Uterus (tissue), 4 donors: Measurements from ENCODE around the gene ATP8B3. TPM values are rescaled to one million over a fixed set of nuclear protein-coding genes. Genes with fewer than 3 reads are reported as not detected.

Source experiments
- DNase-seq, 2 donors: peaks; one replicate each; pipeline ENCODE4 v3.0.0-alpha.2; 2019 to 2020
- H3K27ac ChIP-seq, 2 donors: fragments of 200-600 bp; sonication (generic); 1 replicate in 1 of 2; 2 replicates in 1 of 2; pipeline ENCODE4 v1.5.1; 2016 to 2018
- H3K27me3 ChIP-seq, 2 donors: fragments of 200-600 bp; sonication (generic); one replicate each; pipeline ENCODE4 v1.5.1; 2018 to 2019; ENCODE audit warnings: control low read depth in 1 of 2
- H3K36me3 ChIP-seq, 2 donors: fragments of 200-600 bp; sonication (generic); one replicate each; pipeline ENCODE4 v1.5.1; 2019; ENCODE audit warnings: control low read depth in 1 of 2
- H3K4me1 ChIP-seq, 2 donors: fragments of 200-600 bp; sonication (generic); one replicate each; pipeline ENCODE4 v1.5.1; 2018 to 2019; ENCODE audit warnings: control low read depth in 1 of 2
- H3K4me3 ChIP-seq, 2 donors: fragments of 200-600 bp; sonication (generic); 1 replicate in 1 of 2; 2 replicates in 1 of 2; pipeline ENCODE4 v1.5.1; 2018 to 2019; ENCODE audit warnings: mild to moderate bottlenecking in 1 of 2
- H3K9me3 ChIP-seq, 2 donors: fragments of 200-600 bp; sonication (generic); one replicate each; pipeline ENCODE4 v1.5.1; 2019; ENCODE audit warnings: control low read depth in 1 of 2
- POLR2A ChIP-seq, 2 donors: fragments of 450-650 bp; IDR thresholded peaks; one replicate each; pipeline ENCODE4 v1.6.1; 2016; ENCODE audit warnings: antibody characterized with exemption in 2 of 2, mild to moderate bottlenecking in 1 of 2, moderate library complexity in 1 of 2
- intact Hi-C: fragments of 100-400 bp; cut with DNase I; formaldehyde crosslinking; loops from one replicate; pipeline ENCODE4 v1.15.1; 2023; ENCODE audit warnings: low total_unique reads
- total RNA-seq, 4 donors: library from RNA; depleted of rRNA in 3 of 4; stranded (reverse); fragments of >200 nt in 3 of 4; gene quantifications; one replicate each; pipeline versions ENCODE4 v1.1.0 to v1.2.4, GENCODE V29; 2014 to 2023
- TF ChIP-seq, protein P1 (sequence below), 4 experiments: fragments of 200-600 bp in 2 of 4; fragments of 450-650 bp in 2 of 4; sonication (generic) in 2 of 4; IDR thresholded peaks; one replicate each; pipeline ENCODE4 v1.5.1; 2016 to 2019; ENCODE audit warnings: antibody characterized with exemption in 4 of 4, mild to moderate bottlenecking in 2 of 4, moderate library complexity in 1 of 4
- donor health status: DM: yes; HTN: yes; CAD: no.

ATP8B3 gene
- total RNA-seq, 4 donors from 2014 or later: 1.0 to 3.3 (median 1.7) TPM; not detected in 1

DNA sequence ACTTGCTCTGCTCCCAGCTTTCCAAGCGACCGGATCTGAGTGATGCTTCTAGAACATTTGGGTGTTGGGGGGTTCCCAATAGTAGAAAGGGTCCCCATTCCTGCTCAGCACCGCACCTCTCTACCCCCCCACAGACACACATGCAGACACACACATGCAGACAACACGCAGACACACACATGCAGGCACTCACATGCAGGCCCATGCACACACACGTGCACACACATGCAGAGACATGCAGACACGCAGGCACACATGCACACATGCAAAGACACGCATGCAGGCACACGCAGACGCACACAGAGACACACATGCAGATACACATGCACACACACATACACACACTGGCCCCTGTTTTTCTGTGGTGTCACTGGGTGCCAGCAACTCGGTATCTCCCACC is 34.9 kb downstream of the ATP8B3 start:
- Histone ChIP-seq H3K9me3 (peaks cover 0 to 8% of the 10 kb centered on the region in 2 donors), H3K4me1 (no peaks in the 10 kb centered on the region), H3K27me3 (peaks cover 11 to 47% of the 10 kb centered on the region in 2 donors), H3K27ac (no peak overlapping the region), H3K36me3 (no peaks in the 10 kb centered on the region), H3K4me3 (no peak overlapping the region)
- intact Hi-C loops: no loop called here
- TF ChIP-seq, protein P1, sequence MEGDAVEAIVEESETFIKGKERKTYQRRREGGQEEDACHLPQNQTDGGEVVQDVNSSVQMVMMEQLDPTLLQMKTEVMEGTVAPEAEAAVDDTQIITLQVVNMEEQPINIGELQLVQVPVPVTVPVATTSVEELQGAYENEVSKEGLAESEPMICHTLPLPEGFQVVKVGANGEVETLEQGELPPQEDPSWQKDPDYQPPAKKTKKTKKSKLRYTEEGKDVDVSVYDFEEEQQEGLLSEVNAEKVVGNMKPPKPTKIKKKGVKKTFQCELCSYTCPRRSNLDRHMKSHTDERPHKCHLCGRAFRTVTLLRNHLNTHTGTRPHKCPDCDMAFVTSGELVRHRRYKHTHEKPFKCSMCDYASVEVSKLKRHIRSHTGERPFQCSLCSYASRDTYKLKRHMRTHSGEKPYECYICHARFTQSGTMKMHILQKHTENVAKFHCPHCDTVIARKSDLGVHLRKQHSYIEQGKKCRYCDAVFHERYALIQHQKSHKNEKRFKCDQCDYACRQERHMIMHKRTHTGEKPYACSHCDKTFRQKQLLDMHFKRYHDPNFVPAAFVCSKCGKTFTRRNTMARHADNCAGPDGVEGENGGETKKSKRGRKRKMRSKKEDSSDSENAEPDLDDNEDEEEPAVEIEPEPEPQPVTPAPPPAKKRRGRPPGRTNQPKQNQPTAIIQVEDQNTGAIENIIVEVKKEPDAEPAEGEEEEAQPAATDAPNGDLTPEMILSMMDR (IDR thresholded peaks at IDR 0.05): no peak
- no peak for TF ChIP-seq POLR2A (IDR thresholded peaks at IDR 0.05)
- no peak for DNase-seq

DNA sequence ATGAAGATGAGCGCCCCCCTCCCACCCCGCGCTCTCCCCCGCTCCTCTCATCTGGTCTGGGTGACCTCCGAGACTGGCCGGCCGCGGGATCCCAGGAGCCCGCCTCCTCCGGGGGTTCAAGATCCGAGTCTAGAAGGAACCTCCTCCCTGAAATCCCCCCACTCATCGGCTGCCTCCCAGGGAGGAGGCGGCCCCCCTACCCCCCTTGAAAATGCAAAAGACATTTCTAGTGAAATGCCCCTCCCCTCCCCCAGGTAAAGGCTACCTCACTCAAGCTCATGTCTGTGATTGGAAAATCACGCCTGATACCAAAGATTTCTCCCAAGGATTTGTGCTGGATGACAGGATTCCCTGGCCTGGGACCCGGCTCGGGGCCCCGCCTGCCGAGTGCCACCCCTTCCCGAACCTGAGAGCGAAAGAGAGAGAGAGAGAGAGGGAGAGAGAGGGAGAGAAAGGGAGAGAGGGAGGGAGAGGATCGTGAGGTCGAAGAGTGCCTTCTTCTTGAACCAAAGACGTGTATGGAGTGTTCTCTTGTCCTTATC is 35.4 kb downstream of the ATP8B3 start:
- Histone ChIP-seq H3K9me3 (peaks cover 0 to 4% of the 10 kb centered on the region in 2 donors), H3K27ac (no peak overlapping the region), H3K36me3 (no peaks in the 10 kb centered on the region), H3K27me3 (peaks cover 11 to 47% of the 10 kb centered on the region in 2 donors), H3K4me1 (no peaks in the 10 kb centered on the region), H3K4me3 (no peak overlapping the region)
- intact Hi-C loops: no loop called here
- no peak for TF ChIP-seq POLR2A (IDR thresholded peaks at IDR 0.05)
- TF ChIP-seq, protein P1 (IDR thresholded peaks at IDR 0.05): no peak
- no peak for DNase-seq

DNA sequence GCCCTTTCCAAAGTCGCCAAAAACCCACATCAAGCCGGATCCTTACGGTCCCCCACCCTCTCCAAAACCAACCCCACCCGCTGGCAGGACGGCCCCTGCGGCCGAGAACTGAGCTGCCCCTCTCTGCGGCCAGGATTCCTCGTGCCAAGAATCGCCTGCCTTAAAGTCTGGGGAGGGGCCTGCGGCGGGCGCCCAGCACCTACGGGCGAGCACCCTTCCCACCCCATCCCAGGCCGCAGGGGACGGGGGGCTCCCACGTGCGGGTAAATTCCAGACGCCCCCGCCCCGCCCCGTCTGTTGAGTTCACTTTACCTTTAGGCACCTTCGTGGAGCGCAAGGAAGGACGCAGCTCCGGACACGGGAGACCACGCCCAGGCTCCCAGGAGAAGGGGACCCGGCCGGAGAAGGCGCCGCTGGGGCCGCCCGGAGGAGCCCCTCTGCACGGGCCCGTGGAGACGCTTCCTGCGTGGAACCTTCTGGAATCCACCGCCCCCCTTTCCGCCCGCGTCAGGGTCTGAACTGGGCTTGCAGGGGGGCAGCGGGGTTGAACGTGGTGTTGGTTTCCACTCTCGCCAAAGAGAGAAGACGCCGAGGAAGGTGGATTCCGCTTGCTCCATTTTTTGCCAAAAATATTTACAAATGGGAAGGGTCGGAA is 36.0 kb downstream of the ATP8B3 start:
- H3K4me3 ChIP-seq: no peak overlapping the region
- intact Hi-C loops: no loop called here
- peaks cover 0 to under 1% of the 10 kb centered on the region in 2 donors for H3K9me3 ChIP-seq
- no peak for DNase-seq
- no peaks in the 10 kb centered on the region for H3K36me3 ChIP-seq
- H3K27ac ChIP-seq: no peak overlapping the region
- H3K4me1 ChIP-seq: no peaks in the 10 kb centered on the region
- H3K27me3 ChIP-seq: peaks cover 11 to 47% of the 10 kb centered on the region in 2 donors
- TF ChIP-seq, protein P1 (IDR thresholded peaks at IDR 0.05): no peak
- TF ChIP-seq POLR2A (IDR thresholded peaks at IDR 0.05): no peak

GRCh38 chr19:1774989-1775772 is 36.9 kb downstream of the ATP8B3 start:
- Histone ChIP-seq H3K27ac (no peak overlapping the region), H3K27me3 (peaks cover 11 to 46% of the 10 kb centered on the region in 2 donors), H3K4me1 (no peaks in the 10 kb centered on the region), H3K36me3 (no peaks in the 10 kb centered on the region), H3K4me3 (no peak overlapping the region), H3K9me3 (peaks cover 0 to 8% of the 10 kb centered on the region in 2 donors)
- intact Hi-C loops: no loop called here
- no peak for TF ChIP-seq POLR2A (IDR thresholded peaks at IDR 0.05)
- TF ChIP-seq, protein P1 (IDR thresholded peaks at IDR 0.05): peak in 1 of 4 experiments; percentile 12
- DNase-seq: no peak

GRCh38 chr19:1773184-1773583 is 38.9 kb downstream of the ATP8B3 start:
- H3K4me3 ChIP-seq: no peak overlapping the region
- intact Hi-C loops: no loop called here

More at GRCh38 chr19:1773184-1773583, 38.9 kb downstream of the ATP8B3 start:
- Histone ChIP-seq H3K36me3 (no peaks in the 10 kb centered on the region), H3K27ac (no peak overlapping the region), H3K9me3 (peaks cover 0 to 8% of the 10 kb centered on the region in 2 donors), H3K27me3 (peaks cover 14 to 42% of the 10 kb centered on the region in 2 donors), H3K4me1 (no peaks in the 10 kb centered on the region)
- no peak for DNase-seq
- TF ChIP-seq, protein P1 (IDR thresholded peaks at IDR 0.05): no peak
- TF ChIP-seq POLR2A (IDR thresholded peaks at IDR 0.05): no peak
